Smooth muscle cell (in vitro differentiated cells): ENCODE data around the gene ZNF20. TPM values are rescaled to one million over a fixed set of nuclear protein-coding genes. Genes with fewer than 3 reads are reported as not detected.

Experiments used
- DNase-seq: peaks from one replicate; lab custom pipeline; 2025; ENCODE audit not compliant: unreplicated experiment; lab: John Stamatoyannopoulos, UW
- H2AFZ ChIP-seq: fragments of 200-600 bp; sonication (generic); 2 replicates; pipeline ENCODE4 v1.6.0; 2016; ENCODE audit warnings: antibody characterized with exemption, low read depth, mild to moderate bottlenecking
- H3F3A ChIP-seq: fragments of 200-600 bp; sonication (generic); 2 replicates; pipeline ENCODE4 v1.6.0; 2017; ENCODE audit warnings: antibody characterized with exemption, low read depth
- H3K27ac ChIP-seq: fragments of 200-600 bp; sonication (generic); 2 replicates; pipeline ENCODE4 v1.5.1; 2016; ENCODE audit warnings: low read depth, mild to moderate bottlenecking
- H3K27me3 ChIP-seq: fragments of 200-600 bp; sonication (generic); 2 replicates; pipeline ENCODE4 v1.6.1; 2016; ENCODE audit warnings: low read depth, mild to moderate bottlenecking
- H3K36me3 ChIP-seq: fragments of 200-600 bp; sonication (generic); 2 replicates; pipeline ENCODE4 v1.5.1; 2016; ENCODE audit warnings: low read depth
- H3K4me1 ChIP-seq: fragments of 200-600 bp; sonication (generic); 2 replicates; pipeline ENCODE4 v1.5.1; 2016; ENCODE audit warnings: low read depth
- H3K4me2 ChIP-seq: fragments of 200-600 bp; sonication (generic); 2 replicates; pipeline ENCODE4 v1.6.0; 2016; ENCODE audit warnings: mild to moderate bottlenecking
- H3K4me3 ChIP-seq: fragments of 200-600 bp; sonication (generic); 2 replicates; pipeline ENCODE4 v1.5.1; 2016; ENCODE audit warnings: mild to moderate bottlenecking
- H3K79me2 ChIP-seq: fragments of 200-600 bp; sonication (generic); 2 replicates; pipeline ENCODE4 v1.6.0; 2016; ENCODE audit warnings: low read depth, mild to moderate bottlenecking
- H3K9ac ChIP-seq: fragments of 200-600 bp; sonication (generic); 2 replicates; pipeline ENCODE4 v1.6.0; 2016; ENCODE audit warnings: low read depth
- H3K9me3 ChIP-seq: fragments of 200-600 bp; sonication (generic); replicated peaks from 2 replicates; pipeline ENCODE4 v1.5.1; 2016; ENCODE audit warnings: low read depth
- H4K20me1 ChIP-seq: fragments of 200-600 bp; sonication (generic); 2 replicates; pipeline ENCODE4 v1.6.0; 2016; ENCODE audit warnings: low read depth
- WGBS: methylation state at CpG from one replicate; pipeline ENCODE4 v1.1.7; 2016; ENCODE audit warnings: low lambda C conversion rate; 5-methylcytosine and 5-hydroxymethylcytosine counted together
- polyA plus RNA-seq: library from polyadenylated mRNA; unstranded; fragments of >200 nt; fragmentation: Nextera tagmentation; extraction: Ambion mirVana; gene quantifications from 2 replicates; pipeline ENCODE4 v1.2.1, GENCODE V29; 2016
- total RNA-seq: library from RNA; depleted of rRNA; stranded (reverse); fragments of >200 nt; gene quantifications from 2 replicates; pipeline ENCODE4 v1.2.3, GENCODE V29; 2014
- TF ChIP-seq, protein P1 (sequence below): fragments of 200-600 bp; sonication (generic); IDR thresholded peaks from 2 replicates; pipeline ENCODE4 v1.5.1; 2017; ENCODE audit warnings: borderline replicate concordance, mild to moderate bottlenecking, antibody characterized with exemption; ENCODE audit not compliant: insufficient read depth, poor library complexity, severe bottlenecking

ZNF20 gene
- total and polyA plus RNA-seq, 2 experiments from 2014 or later = 0.46 to 1.3 TPM

DNA sequence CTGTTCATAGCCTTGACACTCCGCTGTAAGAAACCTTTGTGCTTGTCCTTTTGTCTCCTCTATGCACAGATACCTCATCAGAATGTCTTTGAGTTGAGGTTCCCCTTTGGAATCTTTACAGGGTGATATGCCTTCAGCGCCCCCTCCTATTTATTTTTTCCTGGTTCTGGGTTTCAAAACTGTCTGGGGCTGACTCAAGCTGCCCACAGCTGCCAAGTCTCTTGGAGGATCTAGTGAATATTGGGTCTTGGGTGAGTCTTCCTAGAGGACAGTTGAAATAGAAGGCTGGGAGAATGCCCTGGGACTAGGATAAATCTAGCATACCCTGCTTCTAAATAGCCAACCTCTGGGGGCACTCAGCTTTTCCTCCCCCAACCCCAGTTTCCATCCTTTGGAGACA lies 23.7 kb upstream of the ZNF20 start:
- peak overlapping the region; percentile 99 for H3K27ac ChIP-seq
- H4K20me1 ChIP-seq = peaks cover 40% of the 10 kb centered on the region
- peaks cover 54% of the 10 kb centered on the region for H3K79me2 ChIP-seq
- no peaks in the 10 kb centered on the region for H3K36me3 ChIP-seq
- peak overlapping the region; percentile 97 for H3K4me2 ChIP-seq
- H3K9me3 ChIP-seq = no peaks in the 10 kb centered on the region
- TF ChIP-seq, protein P1, sequence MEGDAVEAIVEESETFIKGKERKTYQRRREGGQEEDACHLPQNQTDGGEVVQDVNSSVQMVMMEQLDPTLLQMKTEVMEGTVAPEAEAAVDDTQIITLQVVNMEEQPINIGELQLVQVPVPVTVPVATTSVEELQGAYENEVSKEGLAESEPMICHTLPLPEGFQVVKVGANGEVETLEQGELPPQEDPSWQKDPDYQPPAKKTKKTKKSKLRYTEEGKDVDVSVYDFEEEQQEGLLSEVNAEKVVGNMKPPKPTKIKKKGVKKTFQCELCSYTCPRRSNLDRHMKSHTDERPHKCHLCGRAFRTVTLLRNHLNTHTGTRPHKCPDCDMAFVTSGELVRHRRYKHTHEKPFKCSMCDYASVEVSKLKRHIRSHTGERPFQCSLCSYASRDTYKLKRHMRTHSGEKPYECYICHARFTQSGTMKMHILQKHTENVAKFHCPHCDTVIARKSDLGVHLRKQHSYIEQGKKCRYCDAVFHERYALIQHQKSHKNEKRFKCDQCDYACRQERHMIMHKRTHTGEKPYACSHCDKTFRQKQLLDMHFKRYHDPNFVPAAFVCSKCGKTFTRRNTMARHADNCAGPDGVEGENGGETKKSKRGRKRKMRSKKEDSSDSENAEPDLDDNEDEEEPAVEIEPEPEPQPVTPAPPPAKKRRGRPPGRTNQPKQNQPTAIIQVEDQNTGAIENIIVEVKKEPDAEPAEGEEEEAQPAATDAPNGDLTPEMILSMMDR = no peak
- WGBS = 11% methylated on average over 2 of the region's 2 CpGs
- no peak for DNase-seq
- no peaks in the 10 kb centered on the region for H3K27me3 ChIP-seq
- peaks cover 6% of the 10 kb centered on the region for H3K4me1 ChIP-seq
- peak overlapping the region; percentile 100 for H2AFZ ChIP-seq
- H3F3A ChIP-seq = no peaks in the 10 kb centered on the region
- H3K4me3 ChIP-seq = peak overlapping the region; percentile 96
- H3K9ac ChIP-seq = peak overlapping the region; percentile 100

DNA sequence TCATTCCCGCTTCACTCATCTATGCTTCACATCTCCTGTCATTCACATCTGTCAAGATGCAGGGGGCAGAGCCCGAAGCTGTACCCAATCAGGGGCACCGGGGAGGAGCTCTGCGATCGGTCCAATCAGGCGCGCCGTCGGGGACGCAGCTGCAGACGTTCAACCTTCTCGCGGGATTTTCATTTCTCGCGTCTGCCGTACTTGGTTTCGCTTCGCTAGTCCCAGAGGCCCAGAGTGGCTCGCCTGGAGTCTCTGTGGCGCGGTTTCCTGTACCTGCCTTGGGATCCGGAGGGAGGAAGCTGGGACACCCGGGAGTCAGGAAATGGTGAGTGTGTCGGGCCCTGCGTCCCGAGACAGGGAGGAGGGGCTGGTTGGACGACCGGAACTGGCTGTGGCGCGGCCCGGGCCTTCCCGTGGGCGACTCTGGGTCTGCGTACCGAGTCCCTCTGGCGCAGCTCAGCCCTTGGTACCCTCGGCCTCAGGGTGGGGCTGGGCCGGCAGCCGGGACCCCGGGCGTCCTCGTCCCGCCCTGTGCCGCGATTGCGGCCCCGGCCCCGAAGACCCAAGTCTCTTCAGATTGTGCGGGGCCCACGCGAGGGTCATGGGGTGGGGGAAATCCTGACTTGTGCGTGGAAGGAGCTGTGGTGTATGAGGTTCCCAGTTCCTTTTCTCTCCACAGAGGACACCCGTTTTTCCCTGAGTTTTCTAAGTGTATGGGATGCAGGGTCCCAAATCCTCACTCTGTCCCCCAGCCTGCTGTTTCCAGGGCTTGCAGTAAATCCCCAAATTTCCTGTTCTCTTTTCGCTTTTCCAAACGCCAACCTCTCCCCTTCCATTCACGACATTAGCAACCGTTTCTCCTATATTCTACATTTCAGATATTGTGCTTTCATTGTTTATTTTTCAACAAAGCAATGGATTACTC lies 23.0 kb upstream of the ZNF20 start, which contains the start of gene ZNF136:
TSS of gene ZNF136 (plus strand) at position 215 of the 925 bp plus-strand sequence. CDS start at position 323, 108 bp downstream.
- TF ChIP-seq, protein P1 = no peak
- under 1% methylated on average over 57 of the region's 57 CpGs for WGBS

DNA sequence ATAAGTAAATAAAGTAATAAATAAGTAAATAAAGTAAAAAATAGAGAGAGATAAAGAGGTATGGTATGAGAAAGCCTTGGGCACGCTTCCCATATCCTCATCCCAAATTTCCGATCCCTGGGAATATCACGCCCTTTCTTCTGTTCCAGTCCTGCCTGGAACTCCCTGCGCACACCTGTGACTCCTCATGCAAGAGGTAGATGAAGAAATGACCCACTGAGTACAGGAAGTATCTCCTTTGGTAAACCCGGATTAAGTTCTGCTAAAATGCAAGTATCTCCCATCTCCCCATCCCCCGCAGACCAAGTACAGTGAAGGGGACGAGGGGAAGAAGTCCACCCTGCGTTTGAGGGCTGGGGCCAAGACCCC lies 22.3 kb upstream of the ZNF20 start:
- peak overlapping the region; percentile 100 for H3K9ac ChIP-seq
- H3K4me3 ChIP-seq = peak overlapping the region; percentile 96
- no peaks in the 10 kb centered on the region for H3K36me3 ChIP-seq
- peaks cover 29% of the 10 kb centered on the region for H4K20me1 ChIP-seq
- peaks cover 43% of the 10 kb centered on the region for H3K79me2 ChIP-seq
- TF ChIP-seq, protein P1 = no peak
- no peak for DNase-seq
- H3K27me3 ChIP-seq = no peaks in the 10 kb centered on the region
- H3K9me3 ChIP-seq = no peaks in the 10 kb centered on the region
- peak overlapping the region; percentile 97 for H3K4me2 ChIP-seq
- H3F3A ChIP-seq = no peaks in the 10 kb centered on the region
- WGBS = 39% methylated on average over 8 of the region's 8 CpGs
- H3K4me1 ChIP-seq = peaks cover 6% of the 10 kb centered on the region
- peak overlapping the region; percentile 99 for H3K27ac ChIP-seq
- peak overlapping the region; percentile 100 for H2AFZ ChIP-seq

More for the DNA sequence above, 23.0 kb upstream of the ZNF20 start, which contains the start of gene ZNF136:
- Histone ChIP-seq H3K27ac (peak within 1 kb of the TSS; percentile 99), H3K79me2 (peaks cover 47% of the 10 kb centered on the region), H3K9me3 (no peaks in the 10 kb centered on the region), H2AFZ (peak within 1 kb of the TSS; percentile 100), H3K4me1 (peaks cover 6% of the 10 kb centered on the region), H3K4me2 (peak within 1 kb of the TSS; percentile 97), H3K9ac (peak within 1 kb of the TSS; percentile 100), H3K27me3 (no peaks in the 10 kb centered on the region), H3K36me3 (no peaks in the 10 kb centered on the region), H4K20me1 (peaks cover 33% of the 10 kb centered on the region), H3F3A (no peaks in the 10 kb centered on the region), H3K4me3 (peak within 1 kb of the TSS; percentile 96)
- peak; percentile 64 for DNase-seq
